Measurements from ENCODE around the gene EGFL7. TPM values are rescaled to one million over a fixed set of nuclear protein-coding genes. Genes with fewer than 3 reads are reported as not detected.

EGFL7 gene
- total RNA-seq, 1 experiment from 2014 or later: 54.6 TPM

DNA sequence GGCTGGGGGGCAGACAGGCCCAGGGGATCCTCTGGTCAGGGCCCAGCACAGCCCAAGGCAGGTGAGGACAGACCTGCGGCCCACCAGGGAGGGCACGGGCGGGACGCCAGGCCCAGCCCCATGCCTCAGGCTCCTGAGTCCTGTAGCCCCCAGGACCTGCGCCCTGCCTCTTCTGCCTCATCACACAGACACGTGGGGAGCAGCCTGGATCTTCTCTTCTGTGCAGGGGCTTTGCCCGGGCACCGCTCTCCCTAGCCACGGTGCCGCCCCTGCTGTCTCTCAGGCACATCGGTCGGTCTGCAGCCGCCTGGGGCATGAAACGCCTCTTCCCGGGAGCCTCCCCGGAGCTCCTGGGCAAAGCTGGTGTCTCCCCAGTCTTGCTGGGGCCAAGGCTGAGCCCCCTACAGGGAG lies 40.2 kb upstream of the EGFL7 start (continued):
- TF ChIP-seq, protein P1, sequence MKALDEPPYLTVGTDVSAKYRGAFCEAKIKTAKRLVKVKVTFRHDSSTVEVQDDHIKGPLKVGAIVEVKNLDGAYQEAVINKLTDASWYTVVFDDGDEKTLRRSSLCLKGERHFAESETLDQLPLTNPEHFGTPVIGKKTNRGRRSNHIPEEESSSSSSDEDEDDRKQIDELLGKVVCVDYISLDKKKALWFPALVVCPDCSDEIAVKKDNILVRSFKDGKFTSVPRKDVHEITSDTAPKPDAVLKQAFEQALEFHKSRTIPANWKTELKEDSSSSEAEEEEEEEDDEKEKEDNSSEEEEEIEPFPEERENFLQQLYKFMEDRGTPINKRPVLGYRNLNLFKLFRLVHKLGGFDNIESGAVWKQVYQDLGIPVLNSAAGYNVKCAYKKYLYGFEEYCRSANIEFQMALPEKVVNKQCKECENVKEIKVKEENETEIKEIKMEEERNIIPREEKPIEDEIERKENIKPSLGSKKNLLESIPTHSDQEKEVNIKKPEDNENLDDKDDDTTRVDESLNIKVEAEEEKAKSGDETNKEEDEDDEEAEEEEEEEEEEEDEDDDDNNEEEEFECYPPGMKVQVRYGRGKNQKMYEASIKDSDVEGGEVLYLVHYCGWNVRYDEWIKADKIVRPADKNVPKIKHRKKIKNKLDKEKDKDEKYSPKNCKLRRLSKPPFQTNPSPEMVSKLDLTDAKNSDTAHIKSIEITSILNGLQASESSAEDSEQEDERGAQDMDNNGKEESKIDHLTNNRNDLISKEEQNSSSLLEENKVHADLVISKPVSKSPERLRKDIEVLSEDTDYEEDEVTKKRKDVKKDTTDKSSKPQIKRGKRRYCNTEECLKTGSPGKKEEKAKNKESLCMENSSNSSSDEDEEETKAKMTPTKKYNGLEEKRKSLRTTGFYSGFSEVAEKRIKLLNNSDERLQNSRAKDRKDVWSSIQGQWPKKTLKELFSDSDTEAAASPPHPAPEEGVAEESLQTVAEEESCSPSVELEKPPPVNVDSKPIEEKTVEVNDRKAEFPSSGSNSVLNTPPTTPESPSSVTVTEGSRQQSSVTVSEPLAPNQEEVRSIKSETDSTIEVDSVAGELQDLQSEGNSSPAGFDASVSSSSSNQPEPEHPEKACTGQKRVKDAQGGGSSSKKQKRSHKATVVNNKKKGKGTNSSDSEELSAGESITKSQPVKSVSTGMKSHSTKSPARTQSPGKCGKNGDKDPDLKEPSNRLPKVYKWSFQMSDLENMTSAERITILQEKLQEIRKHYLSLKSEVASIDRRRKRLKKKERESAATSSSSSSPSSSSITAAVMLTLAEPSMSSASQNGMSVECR (CRISPR knock-in tag; IDR thresholded peaks at IDR 0.05; ENCODE audit: borderline replicate concordance): no peak
- TF ChIP-seq ZNF317 (CRISPR knock-in tag; IDR thresholded peaks at IDR 0.05; ENCODE audit: borderline replicate concordance, low read depth): no peak
- no peak for TF ChIP-seq KAT7 (CRISPR knock-in tag; IDR thresholded peaks at IDR 0.05; ENCODE audit: borderline replicate concordance)
- TF ChIP-seq OVOL2 (CRISPR knock-in tag; IDR thresholded peaks at IDR 0.05; ENCODE audit: borderline replicate concordance): no peak

- POLR2A ChIA-PET: no interaction called here
- Mint-ChIP-seq H3K4me3 (no peak overlapping the region), H3K27ac (0 out of 2 replicates have a peak overlapping the region, but pooled peaks have one; percentile 79), H3K36me3 (no peaks in the 10 kb centered on the region), H3K9me3 (no peaks in the 10 kb centered on the region), H3K27me3 (ENCODE audit: low read depth) (no peaks in the 10 kb centered on the region), H3K4me1 (no peaks in the 10 kb centered on the region)
- ATAC-seq (no peak), DNase-seq (ENCODE audit: low spot score) (no peak)
- 0 out of 2 replicates have a peak, but pooled peaks have one; percentile 23 for TF ChIP-seq HMGXB4 (CRISPR knock-in tag; IDR thresholded peaks at IDR 0.05)
- no peak for TF ChIP-seq CREB1 (CRISPR knock-in tag; IDR thresholded peaks at IDR 0.05)
- CTCF ChIA-PET: interaction anchor here (0.6 to 8.3 kb wide), 5 partner anchors 19 to 136 kb away, joined by 3 to 163 read pairs (median 5); no protein-coding TSS in a partner anchor
Observed at GRCh38 chr9:136623016-136623841, 39.5 kb upstream of the EGFL7 start.

- no peaks in the 10 kb centered on the region for H3K9me3 Mint-ChIP-seq
Observed at GRCh38 chr9:136623842-136624183, 38.9 kb upstream of the EGFL7 start.

More at GRCh38 chr9:136623842-136624183, 38.9 kb upstream of the EGFL7 start:
- H3K4me3 Mint-ChIP-seq: no peak overlapping the region
- H3K4me1 Mint-ChIP-seq: no peaks in the 10 kb centered on the region
- DNase-seq (ENCODE audit: low spot score) (no peak), ATAC-seq (no peak)
- no peaks in the 10 kb centered on the region for H3K36me3 Mint-ChIP-seq
- TF ChIP-seq SP1 (CRISPR knock-in tag; conservative IDR thresholded peaks at IDR 0.05) (no peak), ZNF219 (CRISPR knock-in tag; IDR thresholded peaks at IDR 0.05; ENCODE audit: borderline replicate concordance) (no peak), ESRRA (CRISPR knock-in tag; IDR thresholded peaks at IDR 0.05; ENCODE audit: borderline replicate concordance) (no peak), SMAD4 (CRISPR knock-in tag; IDR thresholded peaks at IDR 0.05) (no peak), FOXK1 (CRISPR knock-in tag; IDR thresholded peaks at IDR 0.05) (no peak), EMX1 (CRISPR knock-in tag; IDR thresholded peaks at IDR 0.05) (no peak), CREB1 (CRISPR knock-in tag; IDR thresholded peaks at IDR 0.05) (no peak), IRF2 (CRISPR knock-in tag; IDR thresholded peaks at IDR 0.05; ENCODE audit: borderline replicate concordance, low read depth) (no peak)
- TF ChIP-seq, protein P2, sequence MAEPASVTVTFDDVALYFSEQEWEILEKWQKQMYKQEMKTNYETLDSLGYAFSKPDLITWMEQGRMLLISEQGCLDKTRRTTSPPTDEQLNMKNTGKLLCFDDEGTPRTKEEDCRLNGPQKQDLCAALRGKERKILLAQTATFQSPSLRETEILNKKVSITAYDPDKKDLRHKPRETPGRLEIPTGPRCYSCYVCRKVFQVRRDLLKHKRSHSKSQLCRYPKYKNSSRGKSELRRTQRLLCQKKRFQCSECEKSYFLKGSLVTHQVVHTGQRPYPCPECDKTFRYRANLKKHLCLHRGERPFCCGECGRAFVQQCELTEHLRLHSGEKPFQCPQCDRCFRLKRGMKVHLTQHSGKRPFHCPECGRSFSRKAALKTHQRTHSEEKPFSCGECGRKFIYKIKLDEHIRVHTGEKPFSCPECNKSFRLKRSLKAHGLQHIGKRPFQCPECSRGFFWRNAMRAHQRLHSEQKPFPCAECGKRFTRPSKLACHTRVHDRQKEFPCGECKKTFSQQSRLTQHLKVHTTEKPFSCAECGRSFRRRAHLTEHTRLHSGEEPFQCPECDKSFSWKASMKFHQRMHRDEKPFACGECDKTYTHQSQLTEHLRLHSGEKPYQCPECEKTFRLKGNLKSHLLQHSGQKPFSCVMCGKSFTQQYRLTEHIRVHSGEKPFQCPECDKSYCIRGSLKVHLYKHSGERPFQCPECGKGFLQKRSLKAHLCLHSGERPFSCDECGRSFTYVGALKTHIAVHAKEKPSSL (CRISPR knock-in tag; conservative IDR thresholded peaks at IDR 0.05): no peak
- TF ChIP-seq, protein P3, sequence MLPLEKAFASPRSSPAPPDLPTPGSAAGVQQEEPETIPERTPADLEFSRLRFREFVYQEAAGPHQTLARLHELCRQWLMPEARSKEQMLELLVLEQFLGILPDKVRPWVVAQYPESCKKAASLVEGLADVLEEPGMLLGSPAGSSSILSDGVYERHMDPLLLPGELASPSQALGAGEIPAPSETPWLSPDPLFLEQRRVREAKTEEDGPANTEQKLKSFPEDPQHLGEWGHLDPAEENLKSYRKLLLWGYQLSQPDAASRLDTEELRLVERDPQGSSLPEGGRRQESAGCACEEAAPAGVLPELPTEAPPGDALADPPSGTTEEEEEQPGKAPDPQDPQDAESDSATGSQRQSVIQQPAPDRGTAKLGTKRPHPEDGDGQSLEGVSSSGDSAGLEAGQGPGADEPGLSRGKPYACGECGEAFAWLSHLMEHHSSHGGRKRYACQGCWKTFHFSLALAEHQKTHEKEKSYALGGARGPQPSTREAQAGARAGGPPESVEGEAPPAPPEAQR (CRISPR knock-in tag; IDR thresholded peaks at IDR 0.05): no peak
- no peak overlapping the region for H3K27ac Mint-ChIP-seq
- H3K27me3 Mint-ChIP-seq (ENCODE audit: low read depth): no peaks in the 10 kb centered on the region
- CTCF ChIA-PET: interaction anchor here (0.6 to 8.3 kb wide), 6 partner anchors 20 to 136 kb away, joined by 3 to 163 read pairs (median 4); no protein-coding TSS in a partner anchor
- POLR2A ChIA-PET: interaction anchor here (0.5 kb wide), 1 partner anchor 18 kb away, joined by 3 read pairs; no protein-coding TSS in a partner anchor
